ENCODE results near the gene ALG12. TPM values are rescaled to one million over a fixed set of nuclear protein-coding genes. Genes with fewer than 3 reads are reported as not detected.

ALG12 gene
- total RNA-seq, 1 donor, result 18.8 TPM

GRCh38 chr22:49958931-49959781 lies 40.9 kb upstream of the ALG12 start:
- Histone ChIP-seq H3K36me3 (ENCODE audit: insufficient read depth, low read length) (peaks cover 14% of the 10 kb centered on the region), H2AFZ (ENCODE audit: low read length) (no peak overlapping the region), H3K4me1 (ENCODE audit: insufficient read depth, low read length) (peaks cover 17% of the 10 kb centered on the region)

GRCh38 chr22:49958366-49958921 lies 40.2 kb upstream of the ALG12 start:
- peaks cover 11% of the 10 kb centered on the region for H4K20me1 ChIP-seq (ENCODE audit: insufficient read depth, low read length)
- no peak for TF ChIP-seq CTCF (IDR thresholded peaks at IDR 0.05; ENCODE audit: extremely low read depth, low read depth, low read length)
- H2AFZ ChIP-seq (ENCODE audit: low read length), result no peak overlapping the region
- peaks cover 9% of the 10 kb centered on the region for H3K36me3 ChIP-seq (ENCODE audit: insufficient read depth, low read length)
- H3K27me3 ChIP-seq (ENCODE audit: insufficient read depth, low read length), result no peaks in the 10 kb centered on the region
- H3K4me1 ChIP-seq (ENCODE audit: insufficient read depth, low read length), result peaks cover 16% of the 10 kb centered on the region
- H3K4me3 ChIP-seq (ENCODE audit: insufficient read depth, low read length), result no peak overlapping the region
- no peak overlapping the region for H3K27ac ChIP-seq (ENCODE audit: low read depth, low read length)
- H3K4me2 ChIP-seq (ENCODE audit: insufficient read depth, low read length), result no peak overlapping the region
- peaks cover 20% of the 10 kb centered on the region for H3K79me2 ChIP-seq (ENCODE audit: insufficient read depth, low read length)
- no peaks in the 10 kb centered on the region for H3K9me3 ChIP-seq (ENCODE audit: low read depth, low read length)
- no peak for DNase-seq (ENCODE audit: insufficient read length, low spot score, missing footprints)

More at GRCh38 chr22:49958931-49959781, 40.9 kb upstream of the ALG12 start:
- Histone ChIP-seq H3K4me2 (ENCODE audit: insufficient read depth, low read length) (peak overlapping the region; percentile 84), H3K79me2 (ENCODE audit: insufficient read depth, low read length) (peaks cover 27% of the 10 kb centered on the region), H3K9me3 (ENCODE audit: low read depth, low read length) (no peaks in the 10 kb centered on the region), H3K27me3 (ENCODE audit: insufficient read depth, low read length) (no peaks in the 10 kb centered on the region), H4K20me1 (ENCODE audit: insufficient read depth, low read length) (peaks cover 13% of the 10 kb centered on the region), H3K4me3 (ENCODE audit: insufficient read depth, low read length) (peak overlapping the region; percentile 78), H3K27ac (ENCODE audit: low read depth, low read length) (no peak overlapping the region)
- no peak for DNase-seq (ENCODE audit: insufficient read length, low spot score, missing footprints)
- TF ChIP-seq CTCF (IDR thresholded peaks at IDR 0.05; ENCODE audit: extremely low read depth, low read depth, low read length), result no peak

GRCh38 chr22:49957826-49958365 lies 39.7 kb upstream of the ALG12 start:
- Histone ChIP-seq H3K27ac (ENCODE audit: low read depth, low read length) (no peak overlapping the region), H3K4me1 (ENCODE audit: insufficient read depth, low read length) (peaks cover 11% of the 10 kb centered on the region), H3K36me3 (ENCODE audit: insufficient read depth, low read length) (peaks cover 3% of the 10 kb centered on the region), H3K27me3 (ENCODE audit: insufficient read depth, low read length) (no peaks in the 10 kb centered on the region), H2AFZ (ENCODE audit: low read length) (no peak overlapping the region), H3K79me2 (ENCODE audit: insufficient read depth, low read length) (peaks cover 14% of the 10 kb centered on the region), H3K9me3 (ENCODE audit: low read depth, low read length) (no peaks in the 10 kb centered on the region), H3K4me3 (ENCODE audit: insufficient read depth, low read length) (no peak overlapping the region), H4K20me1 (ENCODE audit: insufficient read depth, low read length) (peaks cover 11% of the 10 kb centered on the region), H3K4me2 (ENCODE audit: insufficient read depth, low read length) (no peak overlapping the region)
- TF ChIP-seq CTCF (IDR thresholded peaks at IDR 0.05; ENCODE audit: extremely low read depth, low read depth, low read length), result no peak
- DNase-seq (ENCODE audit: insufficient read length, low spot score, missing footprints), result no peak

All from osteoblast (primary cell).